C4-2B (cell line): ENCODE measurements around the gene RASAL2.

Experiments used
- ZFX ChIP-seq: fragments of 450-650 bp; IDR thresholded peaks from 2 replicates; pipeline ENCODE4 v1.6.1; 2017
- TF ChIP-seq, protein P1 (sequence below): fragments of 450-650 bp; conservative IDR thresholded peaks from 2 replicates; pipeline ENCODE4 v1.5.1; 2017; ENCODE audit warnings: mild to moderate bottlenecking

DNA sequence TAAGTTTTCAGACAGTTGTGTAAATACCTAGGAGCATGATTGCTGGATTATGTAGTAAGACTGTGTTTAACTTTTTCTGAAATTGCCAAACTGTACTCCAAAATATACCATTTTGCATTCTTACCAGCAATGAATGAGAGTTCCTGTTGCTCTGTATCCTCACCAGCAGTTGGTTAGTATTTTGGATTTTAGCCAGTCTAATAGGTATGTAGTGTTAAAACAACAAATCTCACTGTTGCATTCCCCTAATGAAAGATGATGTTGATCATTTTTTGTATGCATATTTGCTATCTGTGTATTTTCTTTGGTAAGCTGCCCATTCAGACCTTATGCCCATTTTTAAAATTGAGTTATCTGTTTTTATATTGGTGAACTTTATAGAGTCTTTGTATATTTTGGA, 89.9 kb downstream of the RASAL2 start:
- TF ChIP-seq, protein P1, sequence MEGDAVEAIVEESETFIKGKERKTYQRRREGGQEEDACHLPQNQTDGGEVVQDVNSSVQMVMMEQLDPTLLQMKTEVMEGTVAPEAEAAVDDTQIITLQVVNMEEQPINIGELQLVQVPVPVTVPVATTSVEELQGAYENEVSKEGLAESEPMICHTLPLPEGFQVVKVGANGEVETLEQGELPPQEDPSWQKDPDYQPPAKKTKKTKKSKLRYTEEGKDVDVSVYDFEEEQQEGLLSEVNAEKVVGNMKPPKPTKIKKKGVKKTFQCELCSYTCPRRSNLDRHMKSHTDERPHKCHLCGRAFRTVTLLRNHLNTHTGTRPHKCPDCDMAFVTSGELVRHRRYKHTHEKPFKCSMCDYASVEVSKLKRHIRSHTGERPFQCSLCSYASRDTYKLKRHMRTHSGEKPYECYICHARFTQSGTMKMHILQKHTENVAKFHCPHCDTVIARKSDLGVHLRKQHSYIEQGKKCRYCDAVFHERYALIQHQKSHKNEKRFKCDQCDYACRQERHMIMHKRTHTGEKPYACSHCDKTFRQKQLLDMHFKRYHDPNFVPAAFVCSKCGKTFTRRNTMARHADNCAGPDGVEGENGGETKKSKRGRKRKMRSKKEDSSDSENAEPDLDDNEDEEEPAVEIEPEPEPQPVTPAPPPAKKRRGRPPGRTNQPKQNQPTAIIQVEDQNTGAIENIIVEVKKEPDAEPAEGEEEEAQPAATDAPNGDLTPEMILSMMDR, result no peak
- no peak for TF ChIP-seq ZFX
